ENCODE results near the gene FKTN. TPM values are rescaled to one million over a fixed set of nuclear protein-coding genes. Genes with fewer than 3 reads are reported as not detected.

FKTN gene
- total RNA-seq, 2 donors from 2014 or later = 11.7 to 20.8 TPM

DNA sequence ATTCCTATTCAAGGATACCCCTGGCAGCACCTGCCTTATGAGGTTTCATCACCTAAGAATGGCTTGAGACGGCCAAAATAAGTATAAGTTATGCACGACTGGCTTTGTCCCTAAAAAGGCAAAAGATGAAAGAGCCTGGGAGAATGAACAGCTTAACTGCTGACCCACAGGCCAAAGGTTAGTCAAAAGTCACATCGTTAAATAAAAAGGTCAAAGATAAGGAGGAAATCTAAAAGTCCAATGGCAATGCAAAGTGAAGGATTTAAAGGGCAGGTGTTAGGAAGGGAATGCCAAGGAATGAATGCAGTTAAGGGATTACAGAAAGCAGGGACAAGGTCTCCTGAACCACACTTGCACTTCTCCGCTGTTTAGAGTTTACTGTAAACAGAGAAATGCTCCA, 109.9 kb downstream of the FKTN start:
- 79 to 83% methylated on average over 4 of the region's 4 CpGs for WGBS, 2 experiments (ENCODE audit: insufficient coverage in 1 of 2, insufficient read length in 1 of 2)
- H3K9me3 ChIP-seq (ENCODE audit: control insufficient read depth, low read length) = no peaks in the 10 kb centered on the region
- TF ChIP-seq, protein P1, sequence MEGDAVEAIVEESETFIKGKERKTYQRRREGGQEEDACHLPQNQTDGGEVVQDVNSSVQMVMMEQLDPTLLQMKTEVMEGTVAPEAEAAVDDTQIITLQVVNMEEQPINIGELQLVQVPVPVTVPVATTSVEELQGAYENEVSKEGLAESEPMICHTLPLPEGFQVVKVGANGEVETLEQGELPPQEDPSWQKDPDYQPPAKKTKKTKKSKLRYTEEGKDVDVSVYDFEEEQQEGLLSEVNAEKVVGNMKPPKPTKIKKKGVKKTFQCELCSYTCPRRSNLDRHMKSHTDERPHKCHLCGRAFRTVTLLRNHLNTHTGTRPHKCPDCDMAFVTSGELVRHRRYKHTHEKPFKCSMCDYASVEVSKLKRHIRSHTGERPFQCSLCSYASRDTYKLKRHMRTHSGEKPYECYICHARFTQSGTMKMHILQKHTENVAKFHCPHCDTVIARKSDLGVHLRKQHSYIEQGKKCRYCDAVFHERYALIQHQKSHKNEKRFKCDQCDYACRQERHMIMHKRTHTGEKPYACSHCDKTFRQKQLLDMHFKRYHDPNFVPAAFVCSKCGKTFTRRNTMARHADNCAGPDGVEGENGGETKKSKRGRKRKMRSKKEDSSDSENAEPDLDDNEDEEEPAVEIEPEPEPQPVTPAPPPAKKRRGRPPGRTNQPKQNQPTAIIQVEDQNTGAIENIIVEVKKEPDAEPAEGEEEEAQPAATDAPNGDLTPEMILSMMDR (conservative IDR thresholded peaks at IDR 0.05) = no peak
- H3K27ac ChIP-seq (ENCODE audit: low read depth, low read length) = no peak overlapping the region
- H3K9ac ChIP-seq (ENCODE audit: extremely low read depth, low read length, poor library complexity, severe bottlenecking) = no peak overlapping the region
- Mint-ChIP-seq H3K27me3 (ENCODE audit: insufficient read depth) (peaks cover 73% of the 10 kb centered on the region), H3K4me1 (peaks cover 10% of the 10 kb centered on the region), H3K27ac (no peak overlapping the region), H3K9me3 (no peaks in the 10 kb centered on the region), H3K36me3 (ENCODE audit: low read depth) (no peaks in the 10 kb centered on the region), H3K4me3 (no peak overlapping the region)
- DNase-seq = no peak
- no peaks in the 10 kb centered on the region for H3K4me1 ChIP-seq (ENCODE audit: control insufficient read depth, insufficient read depth, low read length)
- peaks cover 51% of the 10 kb centered on the region for H3K27me3 ChIP-seq (ENCODE audit: control insufficient read depth, insufficient read depth, low read length, poor library complexity, severe bottlenecking)
- no peaks in the 10 kb centered on the region for H3K36me3 ChIP-seq (ENCODE audit: control insufficient read depth, insufficient read depth, low read length)
- H3K4me3 ChIP-seq (ENCODE audit: low read length) = no peak overlapping the region

DNA sequence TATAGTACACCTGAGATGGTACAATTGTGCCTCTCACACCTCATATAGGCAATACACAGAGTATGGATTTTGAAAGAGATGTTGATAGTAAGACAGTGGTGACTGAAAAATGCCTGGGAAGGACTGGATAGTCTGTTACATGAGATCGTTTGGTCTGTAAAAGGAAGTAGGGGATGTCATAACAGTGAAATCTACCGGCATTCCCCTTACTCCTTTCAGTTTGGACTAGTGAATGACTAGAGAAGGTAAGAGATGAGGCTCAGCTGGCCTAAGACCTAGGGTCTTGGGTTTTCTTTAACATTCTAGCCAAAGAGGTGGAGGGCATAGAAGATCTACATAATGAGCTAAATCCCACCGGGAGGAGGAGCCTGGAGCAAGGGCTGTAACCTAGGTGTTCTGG, 112.4 kb downstream of the FKTN start:
- no peak overlapping the region for H3K27ac Mint-ChIP-seq

GRCh38 chr9:105670775-105671174, 112.8 kb downstream of the FKTN start:
- Histone ChIP-seq H3K9ac (ENCODE audit: extremely low read depth, low read length, poor library complexity, severe bottlenecking) (no peak overlapping the region), H3K36me3 (ENCODE audit: control insufficient read depth, insufficient read depth, low read length) (no peaks in the 10 kb centered on the region), H3K4me1 (ENCODE audit: control insufficient read depth, insufficient read depth, low read length) (peaks cover 4% of the 10 kb centered on the region), H3K27ac (ENCODE audit: low read depth, low read length) (no peak overlapping the region), H3K9me3 (ENCODE audit: control insufficient read depth, low read length) (no peaks in the 10 kb centered on the region), H3K4me3 (ENCODE audit: low read length) (no peak overlapping the region), H3K27me3 (ENCODE audit: control insufficient read depth, insufficient read depth, low read length, poor library complexity, severe bottlenecking) (peaks cover 38% of the 10 kb centered on the region)
- Mint-ChIP-seq H3K27ac (no peak overlapping the region), H3K4me1 (peaks cover 14% of the 10 kb centered on the region), H3K27me3 (ENCODE audit: insufficient read depth) (peaks cover 57% of the 10 kb centered on the region), H3K36me3 (ENCODE audit: low read depth) (no peaks in the 10 kb centered on the region), H3K4me3 (no peak overlapping the region), H3K9me3 (no peaks in the 10 kb centered on the region)
- DNase-seq = no peak
- 80 to 90% methylated on average over 1 to 2 of the region's 3 CpGs for WGBS, 2 experiments (ENCODE audit: insufficient coverage in 1 of 2, insufficient read length in 1 of 2)
- TF ChIP-seq, protein P1 (conservative IDR thresholded peaks at IDR 0.05) = no peak

More for the DNA sequence above, 112.4 kb downstream of the FKTN start:
- no peak overlapping the region for H3K9ac ChIP-seq (ENCODE audit: extremely low read depth, low read length, poor library complexity, severe bottlenecking)
- no peaks in the 10 kb centered on the region for H3K9me3 ChIP-seq (ENCODE audit: control insufficient read depth, low read length)
- H3K36me3 Mint-ChIP-seq (ENCODE audit: low read depth) = no peaks in the 10 kb centered on the region
- no peak for DNase-seq
- no peak overlapping the region for H3K27ac ChIP-seq (ENCODE audit: low read depth, low read length)
- H3K4me1 ChIP-seq (ENCODE audit: control insufficient read depth, insufficient read depth, low read length) = peaks cover 2% of the 10 kb centered on the region
- 88 to 93% methylated on average over 2 to 3 of the region's 3 CpGs for WGBS, 2 experiments (ENCODE audit: insufficient coverage in 1 of 2, insufficient read length in 1 of 2)
- no peaks in the 10 kb centered on the region for H3K36me3 ChIP-seq (ENCODE audit: control insufficient read depth, insufficient read depth, low read length)
- H3K4me3 ChIP-seq (ENCODE audit: low read length) = no peak overlapping the region
- TF ChIP-seq, protein P1 (conservative IDR thresholded peaks at IDR 0.05) = no peak
- peaks cover 59% of the 10 kb centered on the region for H3K27me3 Mint-ChIP-seq (ENCODE audit: insufficient read depth)
- H3K4me3 Mint-ChIP-seq = no peak overlapping the region
- no peaks in the 10 kb centered on the region for H3K9me3 Mint-ChIP-seq
- H3K27me3 ChIP-seq (ENCODE audit: control insufficient read depth, insufficient read depth, low read length, poor library complexity, severe bottlenecking) = peaks cover 40% of the 10 kb centered on the region
- H3K4me1 Mint-ChIP-seq = peaks cover 10% of the 10 kb centered on the region

Measured in endodermal cell (in vitro differentiated cells).